Sigmoid colon (tissue), 7 donors: ENCODE data around the gene NR6A1. TPM values are rescaled to one million over a fixed set of nuclear protein-coding genes. Genes with fewer than 3 reads are reported as not detected.

Experiments
- DNase-seq: peaks from one replicate; pipeline ENCODE4 v3.0.0-alpha.2; 2019
- H3K27ac ChIP-seq, 4 donors: fragments of 200-600 bp; sonication (generic); one replicate each; pipeline ENCODE4 v1.5.1; 2016 to 2019; ENCODE audit warnings: mild to moderate bottlenecking in 1 of 4
- H3K27me3 ChIP-seq, 3 donors: fragments of 200-600 bp; sonication (generic); one replicate each; pipeline ENCODE4 v1.5.1; 2019; ENCODE audit warnings: mild to moderate bottlenecking in 1 of 3
- H3K36me3 ChIP-seq, 4 donors: fragments of 200-600 bp; sonication (generic); one replicate each; pipeline ENCODE4 v1.5.1; 2016 to 2019
- H3K4me1 ChIP-seq, 4 donors: fragments of 200-600 bp; sonication (generic); one replicate each; pipeline ENCODE4 v1.5.1; 2017 to 2019
- H3K4me3 ChIP-seq, 4 donors: fragments of 200-600 bp; sonication (generic); one replicate each; pipeline ENCODE4 v1.5.1; 2017 to 2019; ENCODE audit warnings: mild to moderate bottlenecking in 2 of 4, moderate library complexity in 1 of 4
- H3K9me3 ChIP-seq, 4 donors: fragments of 200-600 bp in 3 of 4; sonication (generic) in 3 of 4; one replicate each; pipeline versions ENCODE4 v1.5.1 to v1.6.1; 2013 to 2019
- CTCF ChIP-seq, 4 experiments: fragments of 450-650 bp in 3 of 4; fragments of 200-600 bp in 1 of 4; IDR thresholded peaks; one replicate each; pipeline ENCODE4 v1.5.1; 2016 to 2019; ENCODE audit warnings: antibody characterized with exemption in 4 of 4, mild to moderate bottlenecking in 3 of 4, moderate library complexity in 2 of 4
- EP300 ChIP-seq, 4 donors: sonication (generic); formaldehyde crosslinking; IDR thresholded peaks; one replicate each; pipeline ENCODE4 v1.6.1; 2017; ENCODE audit warnings: antibody characterized with exemption in 4 of 4
- POLR2A ChIP-seq, 2 donors: fragments of 450-650 bp; IDR thresholded peaks; one replicate each; pipeline ENCODE4 v1.6.1; 2016; ENCODE audit warnings: antibody characterized with exemption in 2 of 2, mild to moderate bottlenecking in 2 of 2, moderate library complexity in 2 of 2
- POLR2AphosphoS5 ChIP-seq, 4 donors: sonication (generic); formaldehyde crosslinking; IDR thresholded peaks; one replicate each; pipeline ENCODE4 v1.6.1; 2017; ENCODE audit warnings: antibody characterized with exemption in 4 of 4
- WGBS, 2 donors: extraction: QIAGEN DNeasy Blood & Tissue Kit; methylation state at CpG; one replicate each; pipeline ENCODE4 v1.1.7; 2013; 5-methylcytosine and 5-hydroxymethylcytosine counted together
- intact Hi-C: fragments of 100-400 bp; cut with DNase I; formaldehyde crosslinking; loops from one replicate; pipeline ENCODE4 v1.15.1; 2023
- polyA plus RNA-seq, 3 donors: library from polyadenylated mRNA; stranded (reverse); fragments of 200-250 nt; gene quantifications; one replicate each; pipeline ENCODE4 v1.2.3, GENCODE V29; 2013
- total RNA-seq, 4 donors: library from RNA; depleted of rRNA; stranded (reverse); fragments of >200 nt; gene quantifications; one replicate each; pipeline ENCODE4 v1.1.0, GENCODE V29; 2016
- donor health status: healthy with polysubstance abuse.
- donor health status: Bipolar disorder and iron deficiency.
- donor health status: healthy.

The NR6A1 gene
- total and polyA plus RNA-seq, 7 donors, result 0.60 to 3.0 (median 1.8) TPM

- H3K36me3 ChIP-seq, result no peaks in the 10 kb centered on the region
- H3K27ac ChIP-seq, result no peak overlapping the region
- WGBS, 2 donors, result 83 to 84% methylated on average over 3 of the region's 3 CpGs
- no peaks in the 10 kb centered on the region for H3K9me3 ChIP-seq
- no peaks in the 10 kb centered on the region for H3K27me3 ChIP-seq
- no peak for TF ChIP-seq EP300 (IDR thresholded peaks at IDR 0.05)
- TF ChIP-seq POLR2AphosphoS5 (IDR thresholded peaks at IDR 0.05), result no peak
- TF ChIP-seq CTCF (IDR thresholded peaks at IDR 0.05), result no peak
- no peak for TF ChIP-seq POLR2A (IDR thresholded peaks at IDR 0.05)
- intact Hi-C loops, result no loop called here
- H3K4me3 ChIP-seq, result no peak overlapping the region
- peaks cover 0 to 19% (median 13%) of the 10 kb centered on the region in 4 donors for H3K4me1 ChIP-seq
- no peak for DNase-seq
These were observed 177.9 kb downstream of the NR6A1 start for GRCh38 chr9:124593200-124593599.

- Histone ChIP-seq H3K36me3 (no peaks in the 10 kb centered on the region), H3K9me3 (no peaks in the 10 kb centered on the region), H3K27me3 (no peaks in the 10 kb centered on the region), H3K27ac (no peak overlapping the region), H3K4me1 (peaks cover 0 to 19% (median 13%) of the 10 kb centered on the region in 4 donors), H3K4me3 (no peak overlapping the region)
- DNase-seq, result no peak
- 37 to 71% methylated on average over 6 of the region's 6 CpGs for WGBS, 2 donors
- TF ChIP-seq POLR2A (IDR thresholded peaks at IDR 0.05), result no peak
- TF ChIP-seq CTCF (IDR thresholded peaks at IDR 0.05), result no peak
- no peak for TF ChIP-seq EP300 (IDR thresholded peaks at IDR 0.05)
- intact Hi-C loops, result no loop called here
These were observed 180.0 kb downstream of the NR6A1 start for GRCh38 chr9:124590889-124591641.

GRCh38 chr9:124584631-124585030 lies 186.5 kb downstream of the NR6A1 start:
- DNase-seq, result no peak
- 89 to 90% methylated on average over 5 of the region's 5 CpGs for WGBS, 2 donors
- Histone ChIP-seq H3K4me1 (no peaks in the 10 kb centered on the region), H3K27ac (no peak overlapping the region), H3K4me3 (no peak overlapping the region), H3K27me3 (no peaks in the 10 kb centered on the region), H3K36me3 (no peaks in the 10 kb centered on the region), H3K9me3 (no peaks in the 10 kb centered on the region)
- TF ChIP-seq EP300 (IDR thresholded peaks at IDR 0.05) (no peak), POLR2AphosphoS5 (IDR thresholded peaks at IDR 0.05) (no peak), CTCF (IDR thresholded peaks at IDR 0.05) (no peak), POLR2A (IDR thresholded peaks at IDR 0.05) (no peak)
- intact Hi-C loops, result no loop called here

GRCh38 chr9:124583134-124583533 lies 188.0 kb downstream of the NR6A1 start:
- no peaks in the 10 kb centered on the region for H3K9me3 ChIP-seq
- H3K4me3 ChIP-seq, result no peak overlapping the region
- DNase-seq, result no peak
- no peaks in the 10 kb centered on the region for H3K27me3 ChIP-seq
- intact Hi-C loops, result no loop called here
- 47 to 64% methylated on average over 1 of the region's 1 CpG for WGBS, 2 donors
- H3K27ac ChIP-seq, result no peak overlapping the region
- H3K36me3 ChIP-seq, result no peaks in the 10 kb centered on the region
- TF ChIP-seq CTCF (IDR thresholded peaks at IDR 0.05) (no peak), EP300 (IDR thresholded peaks at IDR 0.05) (no peak), POLR2AphosphoS5 (IDR thresholded peaks at IDR 0.05) (no peak), POLR2A (IDR thresholded peaks at IDR 0.05) (no peak)
- H3K4me1 ChIP-seq, result no peaks in the 10 kb centered on the region

GRCh38 chr9:124580186-124580585 lies 190.9 kb downstream of the NR6A1 start:
- H3K9me3 ChIP-seq, result no peaks in the 10 kb centered on the region
- WGBS, 2 donors, result 94 to 98% methylated on average over 1 of the region's 1 CpG
- H3K27ac ChIP-seq, result no peak overlapping the region
- TF ChIP-seq EP300 (IDR thresholded peaks at IDR 0.05) (no peak), CTCF (IDR thresholded peaks at IDR 0.05) (no peak), POLR2A (IDR thresholded peaks at IDR 0.05) (no peak), POLR2AphosphoS5 (IDR thresholded peaks at IDR 0.05) (no peak)
- no peak overlapping the region for H3K4me3 ChIP-seq
- H3K27me3 ChIP-seq, result no peaks in the 10 kb centered on the region
- no peak for DNase-seq
- H3K36me3 ChIP-seq, result no peaks in the 10 kb centered on the region
- intact Hi-C loops, result no loop called here
- no peaks in the 10 kb centered on the region for H3K4me1 ChIP-seq
